ENCODE measurements around the gene PKMYT1. TPM values are rescaled to one million over a fixed set of nuclear protein-coding genes. Genes with fewer than 3 reads are reported as not detected.

The PKMYT1 gene
- polyA plus RNA-seq, 1 experiment = 1.2 TPM

DNA sequence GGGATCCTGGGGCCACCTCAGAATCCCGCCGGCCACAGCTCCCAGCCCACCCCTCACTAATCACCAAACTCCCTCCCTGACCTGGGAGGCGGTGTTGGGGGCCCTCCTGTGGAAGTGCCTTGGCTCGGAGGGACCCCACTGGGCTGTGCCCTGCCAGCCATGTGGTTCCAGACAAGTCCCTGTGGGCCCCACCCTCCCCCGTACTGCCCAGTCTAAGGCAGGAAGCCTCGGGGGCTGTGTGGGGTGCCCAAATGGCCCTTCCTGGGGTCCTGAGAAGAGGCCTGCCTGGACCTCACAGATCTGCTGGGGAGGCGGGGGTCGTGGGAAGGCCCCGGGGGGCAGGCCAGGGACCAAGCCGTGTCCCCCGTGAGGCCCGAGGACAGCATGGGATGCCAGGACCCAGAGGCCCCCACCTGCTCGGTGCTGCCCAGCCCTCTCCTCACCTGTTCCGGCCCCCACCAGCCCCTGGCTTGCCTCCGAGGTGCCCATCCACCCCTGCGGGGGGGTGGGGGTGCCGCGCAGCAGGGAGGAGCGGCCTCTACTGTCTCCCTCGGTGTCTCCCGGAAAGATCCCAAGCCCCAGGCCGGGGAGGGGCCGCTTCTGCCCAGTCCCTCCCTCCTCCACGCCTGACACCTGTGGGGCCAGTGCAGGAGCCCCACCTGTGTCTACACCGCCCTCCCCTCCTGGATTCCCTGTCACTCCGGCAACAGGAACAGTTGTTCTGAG is 25.4 kb downstream of the PKMYT1 start:
- TF ChIP-seq, protein P1, sequence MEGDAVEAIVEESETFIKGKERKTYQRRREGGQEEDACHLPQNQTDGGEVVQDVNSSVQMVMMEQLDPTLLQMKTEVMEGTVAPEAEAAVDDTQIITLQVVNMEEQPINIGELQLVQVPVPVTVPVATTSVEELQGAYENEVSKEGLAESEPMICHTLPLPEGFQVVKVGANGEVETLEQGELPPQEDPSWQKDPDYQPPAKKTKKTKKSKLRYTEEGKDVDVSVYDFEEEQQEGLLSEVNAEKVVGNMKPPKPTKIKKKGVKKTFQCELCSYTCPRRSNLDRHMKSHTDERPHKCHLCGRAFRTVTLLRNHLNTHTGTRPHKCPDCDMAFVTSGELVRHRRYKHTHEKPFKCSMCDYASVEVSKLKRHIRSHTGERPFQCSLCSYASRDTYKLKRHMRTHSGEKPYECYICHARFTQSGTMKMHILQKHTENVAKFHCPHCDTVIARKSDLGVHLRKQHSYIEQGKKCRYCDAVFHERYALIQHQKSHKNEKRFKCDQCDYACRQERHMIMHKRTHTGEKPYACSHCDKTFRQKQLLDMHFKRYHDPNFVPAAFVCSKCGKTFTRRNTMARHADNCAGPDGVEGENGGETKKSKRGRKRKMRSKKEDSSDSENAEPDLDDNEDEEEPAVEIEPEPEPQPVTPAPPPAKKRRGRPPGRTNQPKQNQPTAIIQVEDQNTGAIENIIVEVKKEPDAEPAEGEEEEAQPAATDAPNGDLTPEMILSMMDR (IDR thresholded peaks at IDR 0.05; ENCODE audit: low read depth, low read length) = no peak
- H3K27me3 ChIP-seq (ENCODE audit: control insufficient read depth, insufficient read depth, low read length) = peaks cover 30% of the 10 kb centered on the region
- H3K4me3 ChIP-seq (ENCODE audit: low read depth, low read length) = no peak overlapping the region
- ChIA-PET CTCF (no interaction called here), POLR2A (no interaction called here)
- no peak overlapping the region for H3K27ac ChIP-seq (ENCODE audit: low read depth, low read length)
- DNase-seq (ENCODE audit: low read depth, low spot score) = no peak
- no peaks in the 10 kb centered on the region; the same call in 1 of the 2 replicates for H3K9me3 ChIP-seq (ENCODE audit: control insufficient read depth, insufficient read depth, low read length)

DNA sequence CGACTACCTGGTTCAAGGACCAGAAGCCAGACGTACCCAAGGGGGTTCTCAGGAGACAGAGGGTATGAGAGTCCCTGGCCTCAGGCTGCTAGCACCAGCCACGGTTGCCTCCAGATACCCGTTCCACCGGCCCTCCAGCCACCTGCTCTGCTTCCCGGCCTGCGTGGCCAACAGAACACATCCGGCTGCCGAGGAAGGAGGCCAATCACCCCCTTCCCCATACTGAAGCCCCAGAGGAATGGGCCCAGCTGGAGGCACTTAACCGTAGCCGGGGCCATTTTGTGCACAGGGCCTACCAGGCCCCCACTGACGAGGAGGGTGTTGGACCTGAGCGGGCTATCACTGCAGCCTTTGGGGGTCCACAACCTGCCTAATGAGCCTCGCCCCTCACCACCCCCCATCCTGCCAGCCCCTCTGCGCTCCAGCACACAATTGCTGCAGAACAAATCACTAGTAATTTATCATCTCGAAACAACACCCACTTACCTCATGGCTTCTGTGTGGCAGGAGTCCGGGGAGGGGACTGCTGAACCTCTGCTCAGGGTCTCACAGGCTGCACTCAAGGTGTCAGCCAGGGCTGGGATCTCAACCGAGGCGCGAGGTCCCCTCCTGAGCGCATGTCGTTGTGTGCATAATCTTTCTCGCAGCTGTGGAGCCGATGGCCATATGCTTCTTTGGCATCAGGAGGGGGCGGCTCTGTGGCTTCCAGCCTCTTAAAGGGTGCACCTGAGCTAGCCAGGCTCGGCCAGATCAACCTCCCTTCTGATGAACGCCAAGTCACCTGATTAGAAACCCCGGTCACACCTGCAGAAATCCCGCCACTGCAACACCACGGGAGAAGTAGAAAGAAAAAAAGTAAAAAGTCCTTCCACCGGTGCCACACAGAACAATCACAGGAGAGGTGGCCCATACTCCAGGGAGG is 26.3 kb downstream of the PKMYT1 start:
- Histone ChIP-seq H3K27ac (ENCODE audit: low read depth, low read length) (no peak overlapping the region), H3K27me3 (ENCODE audit: control insufficient read depth, insufficient read depth, low read length) (peaks cover 30% of the 10 kb centered on the region), H3K9me3 (ENCODE audit: control insufficient read depth, insufficient read depth, low read length) (no peaks in the 10 kb centered on the region; the same call in 1 of the 2 replicates), H3K4me3 (ENCODE audit: low read depth, low read length) (no peak overlapping the region)
- TF ChIP-seq, protein P1 (IDR thresholded peaks at IDR 0.05; ENCODE audit: low read depth, low read length) = no peak
- DNase-seq (ENCODE audit: low read depth, low spot score) = no peak
- ChIA-PET CTCF (no interaction called here), POLR2A (no interaction called here)

DNA sequence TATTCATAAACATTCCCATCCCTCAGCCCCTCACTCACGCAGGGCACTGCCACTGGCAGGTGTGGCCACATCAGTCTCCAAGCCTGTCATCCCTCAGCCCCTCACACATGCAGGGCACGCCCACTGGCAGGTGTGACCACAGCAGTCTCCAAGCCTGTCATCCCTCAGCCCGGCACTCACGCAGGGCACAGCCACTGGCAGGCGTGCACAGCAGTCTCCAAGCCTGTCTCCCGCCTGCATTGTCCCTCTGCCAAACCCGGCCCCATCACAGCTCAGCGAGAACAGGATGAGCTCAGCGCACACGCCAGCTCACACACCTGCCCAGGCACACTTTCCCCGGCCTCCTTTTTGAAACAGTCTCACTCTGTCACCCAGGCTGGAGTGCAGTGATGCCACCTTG is 27.6 kb downstream of the PKMYT1 start:
- TF ChIP-seq, protein P1 (IDR thresholded peaks at IDR 0.05; ENCODE audit: low read depth, low read length) = no peak
- H3K4me3 ChIP-seq (ENCODE audit: low read depth, low read length) = no peak overlapping the region
- H3K27ac ChIP-seq (ENCODE audit: low read depth, low read length) = no peak overlapping the region
- no peaks in the 10 kb centered on the region; the same call in 1 of the 2 replicates for H3K9me3 ChIP-seq (ENCODE audit: control insufficient read depth, insufficient read depth, low read length)
- POLR2A ChIA-PET = no interaction called here
- no peak for DNase-seq (ENCODE audit: low read depth, low spot score)
- H3K27me3 ChIP-seq (ENCODE audit: control insufficient read depth, insufficient read depth, low read length) = peaks cover 30% of the 10 kb centered on the region
- CTCF ChIA-PET = interaction anchor here (0.6 to 3.7 kb wide), 3 partner anchors 9 to 78 kb away, joined by 4 to 17 read pairs (median 8); no protein-coding TSS in a partner anchor

DNA sequence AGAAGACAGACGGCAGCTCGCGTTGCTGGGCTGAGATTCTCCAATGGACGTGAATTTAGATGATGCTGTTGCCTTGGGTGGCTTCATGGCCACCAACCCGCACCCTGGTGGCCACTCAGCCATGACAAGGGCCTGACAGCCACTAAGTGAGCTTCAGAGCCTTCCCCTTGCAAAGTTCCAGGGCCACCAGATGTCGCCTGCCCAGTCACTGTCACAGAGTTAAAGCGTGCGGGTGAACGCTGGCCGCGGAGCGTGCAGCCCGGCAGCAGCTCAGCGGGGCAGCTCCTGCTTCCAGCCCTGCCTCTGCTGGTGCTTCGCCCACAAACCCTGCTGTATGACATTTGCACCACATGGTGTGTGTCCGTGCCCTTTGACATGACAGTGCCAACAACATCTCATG is 29.5 kb downstream of the PKMYT1 start:
- no peak overlapping the region for H3K4me3 ChIP-seq (ENCODE audit: low read depth, low read length)
- ChIA-PET POLR2A (no interaction called here), CTCF (interaction anchor here (1.4 to 3.7 kb wide), 2 partner anchors 11 to 23 kb away, joined by 3 to 17 read pairs; no protein-coding TSS in a partner anchor)
- no peaks in the 10 kb centered on the region; the same call in 1 of the 2 replicates for H3K9me3 ChIP-seq (ENCODE audit: control insufficient read depth, insufficient read depth, low read length)
- peaks cover 22% of the 10 kb centered on the region for H3K27me3 ChIP-seq (ENCODE audit: control insufficient read depth, insufficient read depth, low read length)
- TF ChIP-seq, protein P1 (IDR thresholded peaks at IDR 0.05; ENCODE audit: low read depth, low read length) = no peak
- no peak overlapping the region for H3K27ac ChIP-seq (ENCODE audit: low read depth, low read length)
- DNase-seq (ENCODE audit: low read depth, low spot score) = no peak

Data from AG04450 (cell line).